GM12878 (cell line): ENCODE measurements around the gene ID4. TPM values are rescaled to one million over a fixed set of nuclear protein-coding genes. Genes with fewer than 3 reads are reported as not detected.

Source experiments
- ATAC-seq: fragments of 200-7000 bp; cut with Tn5 transposase; 3 replicates; pipeline ENCODE4 v1.9.1; 2020; ENCODE audit warnings: mild to moderate bottlenecking, moderate library complexity
- BruUV-seq: library from RNA; stranded (reverse); fragments of 400-500 nt; replicated peaks from 2 replicates; lab custom pipeline; 2021; lab: Mats Ljungman, UMichigan
- CTCF ChIA-PET: fragments of 300-600 bp; sonication (Branson Sonifier 250); formaldehyde crosslinking; extraction: SDS; loops from one replicate; lab custom pipeline; 2021; ENCODE audit warnings: inconsistent platforms; lab: Yijun Ruan, JAX
- POLR2A ChIA-PET: fragments of 350-600 bp; formaldehyde crosslinking; extraction: SDS; loops from one replicate; lab custom pipeline; 2021; ENCODE audit warnings: inconsistent platforms; lab: Charles Lee
- RAD21 ChIA-PET: fragments of 300-600 bp; sonication (Branson Sonifier 250); formaldehyde crosslinking; loops from one replicate; lab custom pipeline; 2023; ENCODE audit warnings: antibody characterized with exemption; ENCODE audit not compliant: unreplicated experiment; lab: Charles Lee
- SMC1A ChIA-PET: fragments of 300-600 bp; sonication (Branson Sonifier 250); formaldehyde crosslinking; loops from one replicate; lab custom pipeline; 2023; ENCODE audit not compliant: unreplicated experiment, uncharacterized antibody; lab: Charles Lee
- DNase-seq: peaks from one replicate; pipeline ENCODE4 v3.0.0-alpha.2; 2011; ENCODE audit warnings: low read depth, low spot score
- FAIRE-seq: peaks from 3 replicates; lab custom pipeline; 2011; peaks lifted over from hg19 to GRCh38; lab: Jason Lieb, UNC
- H2AFZ ChIP-seq: 2 replicates; pipeline ENCODE4 v1.6.0; 2011; ENCODE audit warnings: low read depth, low read length, control low read depth; ENCODE audit not compliant: control insufficient read depth
- H3K27ac ChIP-seq: 2 replicates; pipeline ENCODE4 v1.5.1; 2011; ENCODE audit warnings: control low read depth; ENCODE audit not compliant: control insufficient read depth, insufficient read depth
- H3K27me3 ChIP-seq, 2 experiments: replicated peaks in 1 of 2; 2 replicates each; pipeline versions ENCODE4 v1.6.0 to v1.6.1; 2011; ENCODE audit warnings: low read length in 1 of 2; ENCODE audit not compliant: control insufficient read depth in 2 of 2, insufficient read depth in 2 of 2
- H3K36me3 ChIP-seq, 2 experiments: 2 replicates each; pipeline ENCODE4 v1.5.1; 2011; ENCODE audit warnings: low read length in 1 of 2; ENCODE audit not compliant: control insufficient read depth in 2 of 2, insufficient read depth in 2 of 2
- H3K4me1 ChIP-seq: 2 replicates; pipeline ENCODE4 v1.6.1; 2011; ENCODE audit warnings: mild to moderate bottlenecking, low read length, moderate library complexity, mixed read lengths; ENCODE audit not compliant: control insufficient read depth, insufficient read depth
- H3K4me2 ChIP-seq: 2 replicates; pipeline ENCODE4 v1.6.0; 2011; ENCODE audit warnings: control low read depth; ENCODE audit not compliant: control insufficient read depth, insufficient read depth
- H3K4me3 ChIP-seq: fragments of 200-600 bp; sonication (generic); 2 replicates; pipeline ENCODE4 v1.5.1; 2016
- H3K79me2 ChIP-seq: 2 replicates; pipeline ENCODE4 v1.6.0; 2011; ENCODE audit warnings: low read length; ENCODE audit not compliant: control insufficient read depth, insufficient read depth
- H3K9ac ChIP-seq: 2 replicates; pipeline ENCODE4 v1.8.0; 2011; ENCODE audit warnings: low read length, control low read depth, mixed read lengths; ENCODE audit not compliant: control insufficient read depth, insufficient read depth
- H3K9me3 ChIP-seq: replicated peaks from 3 replicates; pipeline ENCODE4 v1.5.1; 2011; ENCODE audit warnings: mild to moderate bottlenecking, low read length; ENCODE audit not compliant: control insufficient read depth, insufficient read depth
- H4K20me1 ChIP-seq: 2 replicates; pipeline ENCODE4 v1.6.0; 2011; ENCODE audit not compliant: control insufficient read depth, insufficient read depth
- CREB1 ChIP-seq: IDR thresholded peaks from 2 replicates; pipeline ENCODE4 v1.6.1; 2012; ENCODE audit warnings: low read depth, mild to moderate bottlenecking, inconsistent platforms
- EGR1 ChIP-seq, 2 experiments: IDR thresholded peaks; 1 replicate in 1 of 2; 2 replicates in 1 of 2; pipeline ENCODE4 v1.6.1; 2011 to 2012; ENCODE audit warnings: low read depth in 2 of 2, low read length in 2 of 2, borderline replicate concordance in 1 of 2, mild to moderate bottlenecking in 1 of 2, moderate library complexity in 1 of 2
- NFYA ChIP-seq: IDR thresholded peaks from 2 replicates; pipeline ENCODE4 v1.6.1; 2011; ENCODE audit warnings: low read depth, mild to moderate bottlenecking, low read length, improper control_type of control experiment, borderline replicate concordance
- REST ChIP-seq: IDR thresholded peaks from 2 replicates; pipeline ENCODE4 v1.6.1; 2012; ENCODE audit warnings: mild to moderate bottlenecking, low read depth, low read length
- SREBF1 ChIP-seq: IDR thresholded peaks from 2 replicates; pipeline ENCODE4 v1.6.1; 2012; ENCODE audit warnings: mild to moderate bottlenecking, low read length
- ZSCAN29 ChIP-seq: fragments of 450-650 bp; IDR thresholded peaks from 2 replicates; pipeline ENCODE4 v1.6.1; 2017; ENCODE audit warnings: mild to moderate bottlenecking, moderate library complexity
- WGBS: methylation state at CpG from one replicate; pipeline ENCODE4 v1.1.6; 2016; ENCODE audit warnings: low lambda C conversion rate; ENCODE audit not compliant: insufficient replicate concordance, insufficient coverage; ENCODE audit errors: missing lambda C conversion rate; 5-methylcytosine and 5-hydroxymethylcytosine counted together
- in situ Hi-C: fragments of 300-500 bp; cut with MboI; formaldehyde crosslinking; loops from 9 replicates; pipeline ENCODE4 v1.14.3; 2018; ENCODE audit warnings: mixed read lengths
- intact Hi-C: fragments of 100-400 bp; cut with micrococcal nuclease; formaldehyde crosslinking; loops from one replicate; pipeline ENCODE4 v1.14.2; 2022; ENCODE audit not compliant: unreplicated experiment
- polyA plus RNA-seq, 11 experiments: library from polyadenylated mRNA; depleted of rRNA in 4 of 11; unstranded in 6 of 11; stranded (reverse) in 5 of 11; fragments of >200 nt; fragmentation: Nextera tagmentation in 4 of 11; fragmentation: Illumina TruSeq in 1 of 11; extraction: Ambion mirVana in 4 of 11; extraction: Trizol in 1 of 11; gene quantifications; 1 replicate in 1 of 11; 2 replicates in 10 of 11; pipeline versions ENCODE4 v1.2.1 to v1.2.3, GENCODE V29; 2011 to 2016; ENCODE audit warnings: inconsistent platforms in 2 of 11, missing spikeins in 2 of 11, low read depth in 1 of 11
- total RNA-seq, 4 experiments: library from RNA; depleted of rRNA in 3 of 4; stranded (reverse); fragments of >200 nt in 3 of 4; fragmentation: Illumina TruSeq in 1 of 4; extraction: Trizol in 1 of 4; gene quantifications; 2 replicates each; pipeline versions ENCODE4 v1.2.1 to v1.2.3, GENCODE V29; 2013 to 2021

Gene ID4
- total and polyA plus RNA-seq, 10 of the 15 experiments (the other 5 are each of a cell fraction or from before 2014, with no cell fraction given), result 0.09 TPM; not detected in 9

GRCh38 chr6:19789100-19789803 is 47.9 kb upstream of the ID4 start (continued):
- TF ChIP-seq CREB1 (no peak), EGR1 (IDR thresholded peaks at IDR 0.05; ENCODE audit: borderline replicate concordance in 1 of 2, low read depth in 2 of 2, low read length in 2 of 2) (no peak), SREBF1 (no peak), NFYA (no peak)

- Histone ChIP-seq H3K27me3 (no peaks in the 10 kb centered on the region), H3K79me2 (no peaks in the 10 kb centered on the region), H2AFZ (no peak overlapping the region), H3K4me3 (no peak overlapping the region), H3K36me3 (no peaks in the 10 kb centered on the region), H4K20me1 (no peaks in the 10 kb centered on the region), H3K4me1 (no peaks in the 10 kb centered on the region), H3K9ac (no peak overlapping the region), H3K27ac (no peak overlapping the region), H3K9me3 (no peaks in the 10 kb centered on the region), H3K4me2 (no peak overlapping the region)
- no peak for DNase-seq
- SMC1A ChIA-PET, result no interaction called here
- CTCF ChIA-PET, result no interaction called here
- no peak for ATAC-seq
- no TSS peak for BruUV-seq
- in situ Hi-C loops (no loop called here), intact Hi-C loops (no loop called here)
- FAIRE-seq, result no peak
- RAD21 ChIA-PET, result no interaction called here
- POLR2A ChIA-PET, result no interaction called here
- TF ChIP-seq ZSCAN29 (no peak), REST (no peak)
- 5% methylated on average over 2 of the region's 2 CpGs for WGBS
Measured at GRCh38 chr6:19791267-19791666, 45.9 kb upstream of the ID4 start.
